NCI-H524 treated with DMSO at 0.1 percent for 48 hours (cell line): ENCODE measurements around the gene GUCA1A.
"Not testable (repeated sequence)": the region's sequence is repeated elsewhere in the genome, so short reads cannot be mapped to it uniquely, and the experiment has no call there.

Experiments used
- DNase-seq: peaks from one replicate; lab custom pipeline; 2025; lab: John Stamatoyannopoulos, UW

GUCA1A gene

DNA sequence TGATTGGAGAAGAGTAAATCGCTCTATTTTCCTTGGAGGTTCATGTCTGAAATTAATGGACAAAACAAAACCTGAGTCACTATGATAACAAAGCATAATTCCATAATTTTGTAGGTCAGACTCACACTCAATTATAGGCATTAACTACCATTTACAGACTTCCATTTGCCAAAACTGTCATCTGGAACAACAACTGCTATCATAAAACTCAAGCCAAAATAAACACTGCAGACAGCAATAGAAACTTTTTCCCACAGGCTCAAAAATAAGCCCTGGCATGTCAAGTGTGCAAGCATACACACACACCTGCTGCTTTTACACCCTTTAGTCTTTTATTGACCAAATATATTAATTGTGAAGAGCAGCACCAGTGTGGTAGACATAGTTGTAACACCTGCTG, 37.4 kb downstream of the GUCA1A start:
- DNase-seq, result no peak

DNA sequence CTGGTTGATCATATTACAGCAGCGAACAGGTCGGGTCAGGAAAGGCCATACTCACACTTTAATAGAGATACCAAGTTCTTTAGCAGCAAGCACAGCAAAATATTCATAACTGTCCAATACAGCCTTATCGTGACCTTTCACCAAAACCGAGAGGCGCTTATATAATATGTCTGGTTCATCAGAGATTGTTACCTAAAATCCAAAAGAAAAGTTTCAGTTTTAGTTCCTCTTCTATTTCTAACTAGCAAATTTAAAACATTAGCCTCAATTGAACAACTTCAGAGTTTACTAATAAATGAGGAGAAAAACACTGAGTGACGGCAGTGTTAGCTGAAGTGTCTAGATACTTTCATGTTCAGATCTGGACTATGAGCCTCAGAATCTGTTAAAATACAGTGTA, 38.6 kb downstream of the GUCA1A start:
- DNase-seq, result no peak

DNA sequence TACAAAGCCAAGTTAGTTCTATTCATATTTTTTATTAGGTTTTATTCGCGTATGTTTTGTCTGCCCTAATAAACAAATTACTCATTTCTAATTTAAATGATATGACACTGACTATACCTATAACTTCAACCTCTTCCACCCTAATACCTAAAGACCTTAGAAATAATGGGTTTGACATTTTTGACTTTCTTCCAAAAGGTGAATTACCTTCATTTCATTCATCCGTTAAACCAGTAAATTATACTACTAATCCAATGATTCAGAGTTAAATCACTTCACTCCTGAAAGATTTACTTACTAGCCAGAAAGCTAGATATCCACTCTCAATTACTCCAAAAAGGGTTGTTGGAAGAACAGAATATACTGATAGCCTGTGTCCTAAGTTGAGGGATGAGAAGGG, 39.3 kb downstream of the GUCA1A start:
- DNase-seq, result no peak

DNA sequence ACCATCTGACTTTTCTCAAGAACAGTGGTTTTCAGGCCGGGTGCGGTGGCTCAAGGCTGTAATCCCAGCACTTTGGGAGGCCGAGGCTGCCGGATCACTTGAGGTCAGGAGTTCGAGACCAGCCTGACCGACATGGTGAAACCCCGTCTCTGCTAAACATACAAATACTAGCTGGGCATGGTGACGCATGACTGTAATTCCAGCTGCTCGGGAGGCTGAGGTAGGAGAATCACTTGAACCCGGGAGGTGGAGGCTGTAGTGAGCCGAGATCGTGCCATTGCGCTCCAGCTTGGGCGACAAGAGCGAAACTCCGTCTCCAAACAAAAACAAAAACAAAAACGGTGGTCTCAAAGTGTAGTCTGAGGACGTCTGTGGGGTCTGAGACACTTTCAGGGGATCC, 43.3 kb downstream of the GUCA1A start:
- DNase-seq, result not testable (repeated sequence)

DNA sequence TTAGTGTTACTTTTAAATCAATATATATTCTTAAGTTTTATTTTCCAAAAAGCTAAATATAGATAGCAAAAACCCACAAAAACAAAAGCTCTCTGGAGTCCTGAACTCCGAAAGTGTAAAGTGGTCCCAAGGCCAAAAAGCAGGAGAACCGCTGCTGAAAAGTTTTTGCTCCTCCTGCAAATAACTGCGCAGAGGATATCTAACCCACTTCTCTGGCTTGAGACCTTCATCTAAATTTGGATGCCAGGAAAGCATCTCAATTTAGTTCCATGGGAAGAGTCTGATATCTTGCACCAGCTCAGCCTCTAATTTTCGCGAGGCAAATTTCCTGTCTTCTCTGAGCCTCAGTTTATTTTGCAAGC, 44.0 kb downstream of the GUCA1A start:
- DNase-seq, result no peak

DNA sequence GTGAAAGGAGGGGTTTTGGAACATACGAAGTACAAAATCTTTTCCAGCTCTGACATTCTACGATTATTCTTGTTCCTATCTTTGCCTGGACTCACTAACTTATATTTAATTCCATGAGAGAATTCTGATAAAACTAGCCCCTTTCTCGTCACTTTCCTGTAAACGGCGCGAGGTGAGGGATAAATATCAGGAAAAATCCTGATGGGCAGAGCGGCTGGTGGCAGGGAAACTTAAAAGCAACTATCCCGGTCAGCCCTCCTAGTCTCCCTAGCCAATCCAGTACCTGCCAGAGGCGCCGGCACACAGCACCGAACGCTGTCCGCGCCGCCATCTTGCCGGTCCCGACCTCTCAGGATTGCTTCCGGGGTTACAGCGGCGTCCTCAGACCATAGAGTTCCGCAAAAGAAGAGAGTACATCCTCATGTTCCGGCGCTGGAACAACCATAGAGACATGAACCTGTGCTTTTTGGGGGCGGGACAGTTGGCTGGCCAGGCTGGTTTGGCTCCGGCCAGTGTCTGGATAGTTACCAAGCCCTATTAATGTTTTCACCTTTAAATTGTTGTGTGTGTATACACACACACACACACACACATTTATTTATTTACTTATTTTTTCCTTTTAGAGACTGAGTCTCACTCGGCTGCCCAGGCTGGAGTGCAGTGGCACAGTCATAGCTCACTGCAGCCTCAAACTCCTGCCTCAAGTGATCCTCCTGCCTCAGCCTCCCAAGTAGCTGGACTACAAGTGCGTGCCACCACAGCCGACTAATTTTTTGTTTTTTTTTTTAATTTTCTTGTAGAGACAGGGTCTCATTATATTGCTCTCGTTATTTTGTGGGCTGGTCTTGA, 44.6 kb downstream of the GUCA1A start, which contains the start of gene MRPS10:
Gene MRPS10 (minus strand): TSS at position 343 of the 849 bp plus-strand sequence. CDS start 12 bp downstream, at position 331.
- DNase-seq, result peak; percentile 93

DNA sequence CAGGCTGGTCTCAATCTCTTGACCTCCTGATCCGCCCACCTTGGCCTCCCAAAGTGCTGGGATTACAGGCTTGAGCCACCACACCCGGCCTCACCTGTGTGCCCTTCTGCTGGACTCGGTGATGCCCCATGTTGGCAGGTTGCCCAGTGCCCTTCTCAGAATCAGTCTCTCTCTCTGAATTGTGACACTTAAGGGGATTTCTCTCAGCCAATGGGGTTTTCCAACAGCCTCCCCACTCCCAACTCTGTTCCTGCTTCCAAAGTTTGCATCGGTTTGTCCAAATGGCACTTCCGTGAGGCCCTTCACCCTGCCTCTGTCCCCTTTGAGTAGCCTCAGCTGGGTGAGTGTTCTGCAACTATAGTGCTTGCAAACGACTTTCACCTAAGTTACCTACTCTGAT, 47.6 kb downstream of the GUCA1A start:
- no peak for DNase-seq

DNA sequence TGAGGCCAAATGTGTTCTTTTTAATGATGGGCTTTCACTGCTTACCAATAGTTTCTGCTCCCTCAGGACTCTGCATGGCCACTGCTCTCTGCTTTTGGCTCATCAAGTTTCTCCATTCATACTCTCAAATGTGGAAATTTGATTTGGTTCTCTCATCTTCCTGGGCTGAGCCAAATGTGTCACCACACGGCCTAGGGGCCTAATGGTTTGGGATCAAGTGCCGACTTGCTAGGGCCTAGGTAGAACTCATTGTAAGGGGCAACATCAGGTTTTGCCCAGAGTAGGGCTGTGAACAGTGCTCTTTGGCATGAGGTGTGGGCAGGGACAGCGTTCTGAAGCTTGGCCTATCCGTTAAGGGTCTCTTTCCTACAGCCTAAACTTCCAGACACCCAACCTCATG, 48.4 kb downstream of the GUCA1A start:
- DNase-seq, result no peak

DNA sequence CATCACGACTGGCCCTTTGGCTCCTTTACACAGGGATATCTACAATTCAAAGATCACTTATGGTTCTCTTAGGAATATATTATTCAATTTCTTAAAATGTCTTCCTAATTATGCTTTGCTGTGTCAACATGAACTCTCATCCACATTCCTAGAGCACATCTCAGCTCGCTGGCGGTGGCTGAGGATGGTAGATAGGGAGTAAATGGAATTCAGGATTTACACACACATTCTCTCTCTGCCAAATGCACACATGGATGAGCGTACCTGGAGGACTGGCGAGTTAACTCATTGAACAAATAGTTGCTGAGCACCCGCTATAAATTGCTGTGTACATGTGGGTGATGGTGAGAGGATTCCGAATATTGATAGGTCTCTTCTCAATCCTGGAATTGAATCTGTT, 49.3 kb downstream of the GUCA1A start:
- DNase-seq, result no peak

DNA sequence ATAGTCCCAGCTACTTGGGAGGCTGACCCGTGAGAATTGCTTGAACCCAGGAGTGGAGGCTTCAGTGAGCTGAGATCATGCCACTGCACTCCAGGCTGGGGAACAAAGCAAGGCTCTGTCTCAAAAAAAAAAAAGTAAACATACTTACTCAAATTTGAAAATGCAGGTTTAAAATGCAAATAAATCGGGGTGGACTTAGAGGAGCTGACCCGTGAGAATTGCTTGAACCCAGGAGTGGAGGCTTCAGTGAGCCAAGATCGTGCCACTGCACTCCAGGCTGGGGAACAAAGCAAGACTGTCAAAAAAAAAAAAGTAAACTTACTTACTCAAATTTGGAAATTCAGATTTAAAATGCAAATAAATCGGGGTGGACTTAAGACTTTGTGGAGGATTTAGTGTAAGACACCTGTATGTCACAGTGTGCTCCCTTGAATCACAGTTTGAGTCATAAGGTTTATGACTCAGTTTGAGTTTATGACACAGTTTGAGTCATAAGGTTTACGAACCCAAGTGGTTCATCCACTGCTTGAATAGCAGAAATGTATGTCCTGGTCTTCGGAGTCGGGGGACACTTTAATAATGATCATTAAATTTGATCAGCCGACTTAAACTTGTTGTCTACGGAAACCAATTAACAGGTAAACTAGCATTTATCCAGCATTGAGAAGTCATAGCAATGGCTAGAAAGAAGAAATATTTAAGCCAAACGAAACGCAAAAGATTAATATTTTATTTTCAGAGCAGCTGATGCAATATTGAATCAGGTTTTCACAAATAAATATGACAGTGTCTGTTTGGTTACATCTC, 51.3 kb downstream of the GUCA1A start:
- DNase-seq, result no peak

DNA sequence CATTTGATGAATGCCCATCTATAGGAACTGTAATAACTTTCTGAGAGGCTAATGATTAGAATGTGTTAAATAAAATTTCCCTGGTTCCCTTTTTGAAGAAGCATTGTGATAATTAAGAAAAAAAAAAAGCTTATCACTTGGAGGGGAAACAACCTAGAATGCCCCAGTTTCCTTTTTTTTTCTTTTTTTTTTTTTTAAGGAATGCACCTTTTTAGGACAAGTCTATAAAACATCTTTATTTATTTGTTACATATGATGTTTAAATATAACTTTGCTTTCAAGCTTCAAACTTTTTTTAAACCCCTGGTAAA, 51.8 kb downstream of the GUCA1A start:
- no peak for DNase-seq

DNA sequence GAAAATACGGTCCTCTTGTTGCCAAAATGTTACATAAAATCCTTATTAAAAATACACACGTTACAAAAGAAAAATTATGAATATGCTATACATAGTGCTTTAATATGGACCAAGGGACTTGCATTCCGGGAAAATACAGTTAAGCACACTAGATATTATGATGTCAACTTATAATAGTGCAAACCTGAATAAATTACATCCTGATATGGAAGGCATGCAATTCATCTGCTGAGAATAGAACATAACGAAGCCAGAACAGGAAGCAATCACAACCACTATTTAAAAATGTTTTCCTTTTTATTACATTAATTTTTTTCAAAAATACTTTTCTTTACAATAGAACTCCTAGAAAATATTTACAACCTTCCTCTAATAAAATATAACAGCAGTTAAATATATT, 52.3 kb downstream of the GUCA1A start:
- DNase-seq, result no peak

DNA sequence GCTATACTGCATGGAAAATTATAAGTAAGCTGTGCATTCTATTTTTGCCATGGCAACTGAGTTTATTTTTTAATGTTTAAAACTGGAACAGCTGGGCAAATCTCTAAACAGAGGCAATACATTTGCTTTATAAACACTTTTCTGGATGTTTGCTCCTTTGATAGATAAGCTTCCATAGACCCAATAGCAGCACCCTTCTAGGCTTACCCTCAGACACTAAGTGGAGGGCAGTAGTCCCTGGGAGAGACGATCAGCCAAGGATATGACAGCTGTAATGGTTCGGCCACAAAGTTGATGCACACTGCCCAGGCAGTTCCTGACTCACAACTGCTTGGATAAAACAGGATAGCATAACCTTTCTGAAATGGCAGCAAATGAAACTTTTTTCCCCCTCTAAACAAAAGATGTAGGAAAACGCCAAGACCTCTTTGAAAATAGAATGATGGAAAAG, 53.0 kb downstream of the GUCA1A start:
- no peak for DNase-seq

DNA sequence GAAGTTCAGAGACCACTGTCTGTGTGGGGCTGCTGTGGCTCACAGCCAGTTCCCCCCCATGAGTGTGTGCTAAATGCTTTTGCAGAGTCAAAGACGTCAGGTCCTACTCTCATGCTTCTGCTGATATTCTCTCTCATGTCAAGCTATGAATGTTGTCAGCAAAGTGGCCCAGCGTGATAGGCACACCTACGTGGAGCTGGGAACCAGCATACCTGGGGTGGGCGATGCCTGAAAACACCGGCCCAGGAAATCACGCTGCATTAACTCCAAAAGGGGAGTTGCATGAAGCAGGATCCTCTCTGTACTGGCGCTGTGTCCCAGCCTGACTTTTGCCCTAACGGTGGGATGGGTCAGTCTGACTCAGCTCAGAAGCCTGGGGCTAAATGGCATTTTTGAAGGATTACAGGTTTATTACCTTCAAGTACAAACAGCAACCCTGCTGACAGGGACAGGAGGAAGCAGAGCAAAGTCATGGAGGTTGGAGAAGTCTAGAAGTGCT, 53.5 kb downstream of the GUCA1A start:
- no peak for DNase-seq

DNA sequence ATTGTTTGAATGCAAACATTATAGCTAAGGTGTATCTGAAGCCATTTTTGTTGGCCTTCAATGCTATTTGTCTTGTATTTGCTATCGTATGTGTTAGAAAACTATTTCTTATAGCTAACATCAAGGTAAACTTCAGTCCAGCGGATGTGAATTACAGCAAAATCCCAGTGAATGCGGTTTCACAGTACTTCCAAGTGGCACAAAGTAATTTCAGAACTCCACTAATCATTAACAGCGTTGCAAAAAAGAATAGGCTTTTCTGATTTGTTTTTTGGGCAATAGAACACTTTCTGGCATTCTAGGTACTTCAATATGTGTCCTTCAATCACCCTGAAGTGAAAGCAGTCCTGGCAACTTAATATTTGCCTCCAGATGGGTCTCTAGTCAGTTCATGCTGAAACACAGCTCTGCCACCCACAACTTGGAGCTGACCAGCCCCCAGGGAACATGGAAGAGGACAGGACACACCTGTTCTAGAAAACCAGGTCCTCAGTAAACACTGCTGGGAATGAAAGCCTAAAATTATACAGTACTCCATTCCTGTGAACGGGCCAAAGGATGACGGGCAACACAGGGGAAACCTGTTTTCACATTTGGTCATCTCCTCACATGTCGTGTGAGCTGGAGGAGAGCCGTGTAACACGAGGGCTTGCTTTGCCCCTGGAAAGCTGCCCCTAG, 54.1 kb downstream of the GUCA1A start:
- DNase-seq, result no peak

DNA sequence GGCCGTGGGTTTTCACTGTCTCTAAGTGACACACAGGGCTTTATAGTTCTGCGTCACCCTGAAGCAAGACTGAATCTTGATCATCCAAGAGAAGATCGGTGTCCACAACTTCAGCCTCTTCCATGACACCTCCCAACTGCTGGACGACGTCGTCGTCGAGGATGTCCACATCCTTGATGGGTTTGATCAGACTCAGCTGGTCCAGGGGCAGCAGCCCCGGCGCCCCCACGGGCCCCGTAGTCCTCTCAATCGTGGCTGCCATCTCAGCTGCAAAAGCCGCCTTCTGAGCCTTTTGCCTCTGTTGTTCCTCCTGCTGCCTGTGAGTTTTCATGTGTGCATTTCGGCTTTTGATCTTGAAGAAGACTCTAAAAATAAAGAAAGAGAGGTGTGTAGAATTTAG, 55.1 kb downstream of the GUCA1A start:
- no peak for DNase-seq
